Activated T-cell treated with anti-CD3 and anti-CD28 coated beads for 1 hour (primary cell): ENCODE measurements around the gene PTPRC.

Experiments
- DNase-seq: peaks from one replicate; pipeline ENCODE4 v3.0.0-alpha.2; 2020; ENCODE audit warnings: low read depth

Gene PTPRC

DNA sequence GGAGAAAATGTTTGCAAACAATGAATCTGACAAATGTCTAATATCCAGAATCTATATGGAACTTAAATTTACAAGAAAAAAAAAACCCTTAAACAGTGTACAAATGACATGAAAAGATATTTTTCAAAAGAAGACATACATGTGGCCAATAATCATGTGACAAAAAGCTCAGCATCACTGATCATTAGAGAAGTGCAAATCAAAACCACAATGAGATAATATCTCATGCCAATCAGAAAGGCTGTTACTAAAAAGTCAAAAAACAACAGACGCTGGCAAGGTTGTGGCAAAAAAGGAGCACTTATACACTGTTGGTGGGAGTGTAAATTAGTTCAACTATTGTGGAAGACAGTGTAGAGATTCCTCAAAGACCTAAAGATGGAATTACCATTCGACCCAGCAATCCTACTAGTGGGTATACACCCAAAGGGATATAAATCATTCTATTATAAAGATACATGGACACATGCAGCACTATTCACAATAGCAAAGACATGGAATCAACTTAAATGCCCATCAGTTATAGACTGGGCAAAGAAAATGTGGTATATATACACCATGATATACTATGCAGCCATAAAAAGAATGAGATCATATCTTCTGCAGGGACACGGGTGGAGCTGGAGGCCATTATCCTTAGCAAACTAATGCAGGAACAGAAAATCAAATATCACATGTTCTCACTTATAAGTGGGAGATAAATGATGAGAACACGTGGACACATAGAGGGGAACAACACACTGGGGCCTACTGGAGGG lies 123.2 kb downstream of the PTPRC start:
- no peak for DNase-seq

DNA sequence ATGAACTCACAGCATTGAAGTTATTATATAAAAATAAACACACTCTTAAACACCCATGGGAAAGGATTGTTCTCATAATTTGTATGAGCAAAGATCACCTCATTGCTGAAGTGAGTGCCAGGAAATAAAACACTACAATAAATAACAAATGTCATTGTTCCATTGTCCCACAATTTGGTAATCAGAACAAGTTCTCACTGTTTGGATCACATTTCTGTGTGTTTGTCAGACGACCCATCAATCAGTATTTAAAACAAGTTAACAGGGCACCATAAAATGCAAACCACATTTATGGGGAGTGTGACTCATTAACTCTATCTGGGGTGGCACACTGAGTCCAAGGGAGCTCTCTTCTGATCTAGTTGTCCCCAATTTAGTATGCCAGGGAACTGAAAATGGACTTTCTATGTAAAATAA lies 124.5 kb downstream of the PTPRC start:
- DNase-seq: no peak

DNA sequence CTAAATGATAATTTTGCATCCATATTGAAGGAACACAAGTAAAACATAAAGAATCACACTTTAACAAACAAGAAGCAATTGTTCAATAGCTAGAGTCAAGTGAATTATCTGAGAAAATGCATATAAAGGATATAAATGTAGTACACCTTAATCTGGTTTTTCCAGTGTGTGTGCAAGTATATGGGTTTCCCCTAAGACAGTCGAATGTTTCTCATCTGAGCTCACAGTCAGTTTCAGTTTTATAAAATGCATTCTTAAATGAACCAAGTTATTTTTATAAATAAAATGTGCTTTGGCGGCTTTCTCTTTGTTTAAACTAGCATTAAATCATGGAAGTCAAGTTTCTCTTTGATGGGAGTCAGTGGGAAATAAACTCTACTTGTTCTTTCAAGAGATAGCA lies 125.9 kb downstream of the PTPRC start:
- no peak for DNase-seq

DNA sequence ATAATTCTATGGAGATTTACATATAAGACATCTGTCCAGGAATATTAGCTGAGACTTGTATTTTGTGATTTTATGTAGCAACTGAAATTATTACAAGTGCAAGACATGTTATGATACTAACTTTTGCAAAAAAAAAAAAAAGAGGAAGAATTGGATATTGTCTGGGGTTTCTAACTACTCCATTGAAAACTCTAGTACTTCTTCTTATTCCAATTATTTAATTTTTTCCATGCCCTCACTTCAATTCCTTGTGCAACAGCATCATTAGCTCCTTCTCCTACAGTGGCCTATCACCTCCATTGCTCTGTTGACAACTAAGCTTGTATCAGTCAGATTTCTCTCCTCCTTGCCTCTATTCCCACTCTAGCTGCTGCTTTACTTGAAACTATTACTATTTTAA lies 126.6 kb downstream of the PTPRC start:
- DNase-seq: no peak

DNA sequence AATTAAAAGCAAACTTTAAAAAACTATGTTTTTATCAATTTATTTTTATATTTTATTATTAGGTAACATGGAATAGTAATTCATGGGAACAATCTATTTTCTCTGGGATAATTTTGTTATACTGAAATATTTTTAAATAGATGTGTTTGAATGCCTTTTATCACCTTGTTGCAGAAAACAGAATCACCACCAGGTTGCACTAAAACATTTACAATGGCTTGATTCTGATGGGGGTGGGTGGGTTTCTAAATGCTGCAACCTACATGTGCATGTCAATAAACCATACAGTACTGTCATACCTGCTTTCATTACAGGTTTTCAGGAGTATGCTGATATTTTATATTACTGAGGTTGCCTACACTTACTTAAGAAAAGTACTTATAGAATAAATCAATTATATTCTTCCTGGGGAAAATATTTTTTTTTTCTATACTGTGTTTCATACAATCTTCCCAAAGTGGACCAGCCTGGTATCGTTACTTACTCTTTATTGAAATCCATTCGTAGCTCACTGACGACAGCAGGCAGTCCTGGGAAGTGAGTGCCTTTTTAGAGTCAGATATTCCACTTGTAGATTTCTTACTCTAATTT lies 132.8 kb downstream of the PTPRC start:
- DNase-seq: no peak

DNA sequence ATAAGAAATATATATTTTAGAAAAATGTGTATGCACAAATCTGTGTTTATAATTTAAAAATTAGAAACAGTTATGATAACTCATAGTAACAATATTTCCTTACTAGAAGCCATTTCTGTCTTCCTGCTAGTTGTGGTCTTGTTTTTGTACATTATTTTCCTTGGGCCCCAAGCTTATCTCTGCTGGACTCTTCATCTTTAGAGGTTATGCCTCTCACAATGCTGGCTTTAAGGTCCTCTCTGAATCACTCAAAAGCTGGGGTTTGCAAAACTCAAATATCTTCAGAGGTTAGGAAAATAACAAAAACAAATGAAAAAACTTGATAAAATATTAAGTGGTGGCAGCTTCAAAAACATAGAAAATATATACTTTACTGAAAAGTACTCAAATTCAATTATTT lies 133.8 kb downstream of the PTPRC start:
- DNase-seq: no peak

DNA sequence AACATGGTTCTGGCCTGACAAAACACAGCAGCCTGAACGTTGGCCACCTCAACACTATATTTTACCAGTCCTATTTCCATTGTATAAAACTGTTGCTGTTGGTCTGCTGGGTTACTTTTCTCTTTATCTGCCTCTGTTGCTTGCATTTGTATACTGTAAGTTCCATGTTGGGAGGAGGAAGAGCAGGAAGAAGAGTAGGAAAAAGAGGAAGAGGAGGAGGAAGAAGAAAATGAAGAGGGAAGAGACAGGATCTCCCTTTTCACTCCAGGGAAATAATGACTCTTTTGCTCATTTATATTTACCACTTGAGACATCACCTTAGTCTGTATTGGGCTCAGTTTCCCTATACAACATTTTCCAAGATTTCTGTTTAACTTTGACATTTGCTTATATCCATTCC lies 134.2 kb downstream of the PTPRC start:
- DNase-seq: no peak

DNA sequence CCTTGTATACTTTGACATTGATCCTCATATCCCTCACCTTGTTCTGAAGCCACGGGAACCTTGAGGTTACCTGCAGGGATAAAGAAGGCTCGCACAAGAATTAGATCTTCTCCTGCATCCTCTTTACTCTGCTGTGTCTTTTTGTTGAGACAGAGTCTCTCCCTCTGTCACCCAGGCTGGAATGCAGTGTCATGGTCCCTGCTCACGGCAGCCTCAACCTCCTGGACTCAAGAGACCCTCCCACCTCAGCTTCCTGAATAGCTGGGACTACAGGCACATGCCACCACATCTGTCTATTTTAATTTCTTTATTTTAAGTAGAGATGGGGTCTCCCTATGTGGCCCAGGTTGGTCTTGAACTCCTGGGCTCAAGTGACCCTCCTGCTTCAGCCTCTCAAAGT lies 134.7 kb downstream of the PTPRC start:
- DNase-seq: no peak

DNA sequence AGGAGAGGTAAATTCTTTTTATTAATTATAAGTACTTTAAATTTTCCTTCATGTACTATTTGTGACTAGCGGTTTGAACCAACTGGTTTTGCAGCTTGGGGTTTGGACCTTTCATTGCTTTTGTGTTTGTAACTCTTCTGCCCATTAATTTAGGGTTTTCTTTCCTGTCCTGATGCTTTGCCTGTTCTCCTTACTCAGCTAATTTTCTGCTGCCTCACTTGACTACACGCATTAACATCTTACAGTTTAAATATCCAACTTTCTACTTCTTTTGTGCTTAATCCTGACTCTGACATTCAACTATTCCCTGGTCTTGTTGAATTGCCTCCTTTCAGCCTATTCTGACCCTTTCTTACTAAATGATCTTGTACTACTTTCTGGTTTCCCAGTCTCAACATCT lies 135.6 kb downstream of the PTPRC start:
- DNase-seq: no peak

DNA sequence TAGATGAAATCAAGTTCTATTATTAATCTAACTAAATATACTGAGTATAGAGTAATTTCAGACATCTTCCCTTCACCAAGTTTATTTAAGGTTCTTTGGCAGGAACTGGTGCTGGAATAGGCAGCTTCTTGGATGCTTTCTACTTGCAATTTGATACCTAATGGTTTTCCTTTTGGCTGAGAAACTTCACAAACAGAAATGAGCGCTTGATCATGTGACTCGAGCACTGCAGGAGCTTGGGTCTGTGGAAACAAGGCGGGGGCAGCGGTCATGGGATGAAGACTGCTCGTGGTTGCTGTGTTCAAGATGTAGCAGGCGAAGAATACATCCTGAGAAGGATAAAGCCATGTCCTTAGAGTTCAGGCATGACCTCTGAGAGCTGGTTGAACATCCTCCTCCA lies 136.8 kb downstream of the PTPRC start:
- no peak for DNase-seq

DNA sequence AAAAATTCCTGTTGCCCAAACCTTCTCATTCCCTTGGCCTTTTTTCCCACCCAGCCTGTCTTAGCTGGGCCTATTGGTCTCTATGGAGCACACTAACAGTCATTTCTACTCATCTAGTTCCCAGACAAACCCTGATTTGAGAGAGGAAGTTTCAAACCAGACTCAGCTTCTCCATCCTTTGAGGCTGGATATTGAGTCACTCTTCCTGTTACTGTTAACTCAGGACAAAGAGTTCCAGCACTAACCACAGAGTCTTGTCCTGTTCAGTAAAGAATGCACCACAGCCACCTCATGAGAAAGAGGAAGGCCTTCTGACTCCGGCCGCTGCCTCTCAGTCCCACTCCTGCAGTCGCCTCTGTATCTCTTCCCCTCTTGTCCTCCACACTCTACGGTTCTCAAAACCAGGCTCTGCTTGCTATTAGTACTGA lies 137.8 kb downstream of the PTPRC start:
- no peak for DNase-seq

DNA sequence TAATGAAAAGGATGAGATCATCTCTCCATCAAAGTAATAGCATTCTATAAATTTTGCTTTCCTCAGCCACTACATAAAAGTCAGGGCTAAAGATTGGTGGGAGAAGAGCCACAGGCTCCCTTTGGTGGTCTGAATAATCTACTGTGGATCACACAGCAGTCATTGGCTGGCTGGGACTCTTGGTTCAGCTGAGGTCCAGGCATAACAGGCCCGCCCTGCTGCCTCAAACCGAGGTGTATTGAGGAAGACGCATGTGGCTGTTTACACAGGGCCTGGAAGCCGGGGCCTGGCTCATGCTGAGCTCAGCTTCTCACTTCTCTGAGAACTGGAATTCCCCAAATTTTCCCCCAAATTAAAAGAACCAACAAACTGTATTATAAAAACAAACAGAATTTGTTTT lies 139.2 kb downstream of the PTPRC start:
- DNase-seq: no peak

DNA sequence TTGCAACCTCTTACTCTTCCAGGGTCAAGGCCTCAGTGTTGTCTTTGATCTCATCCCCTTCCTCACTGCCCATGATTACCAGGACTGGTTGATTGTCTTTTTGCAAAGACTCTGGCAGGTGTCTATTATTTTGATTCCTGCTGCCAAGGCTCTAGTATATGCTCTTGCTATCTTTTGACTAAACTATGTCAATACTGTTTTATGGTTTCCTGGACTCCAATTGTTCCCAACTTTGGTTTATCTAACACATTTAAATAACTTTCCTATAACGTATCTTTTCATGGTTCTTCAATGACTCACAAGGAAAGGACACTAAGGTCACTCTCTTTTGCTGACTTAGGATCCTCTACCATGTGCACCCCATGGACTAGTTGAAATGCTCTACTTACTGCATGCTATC lies 141.5 kb downstream of the PTPRC start:
- no peak for DNase-seq

DNA sequence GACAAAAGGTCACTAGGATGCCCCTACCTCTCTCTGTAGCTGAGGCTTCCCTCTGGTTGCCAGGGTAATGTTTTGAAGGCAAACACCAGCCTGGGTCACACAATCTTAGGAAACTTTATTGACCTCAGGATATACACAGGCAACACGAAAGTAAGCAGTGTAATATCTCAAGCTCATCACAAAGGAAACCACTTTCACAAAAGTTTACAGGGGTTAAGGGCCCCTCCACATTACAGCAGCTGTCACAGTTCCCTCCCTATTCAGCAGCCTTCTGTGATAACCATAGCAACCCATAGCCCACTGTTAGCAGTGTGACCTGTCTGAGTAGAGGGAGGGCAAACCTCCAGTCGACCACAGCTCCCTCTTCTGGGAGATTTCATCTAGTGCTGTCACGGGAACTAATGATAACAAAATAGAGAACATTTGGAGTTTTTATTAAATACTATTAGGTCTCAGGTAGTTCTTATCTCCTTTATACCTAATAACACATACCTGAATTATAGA lies 149.8 kb downstream of the PTPRC start:
- no peak for DNase-seq

DNA sequence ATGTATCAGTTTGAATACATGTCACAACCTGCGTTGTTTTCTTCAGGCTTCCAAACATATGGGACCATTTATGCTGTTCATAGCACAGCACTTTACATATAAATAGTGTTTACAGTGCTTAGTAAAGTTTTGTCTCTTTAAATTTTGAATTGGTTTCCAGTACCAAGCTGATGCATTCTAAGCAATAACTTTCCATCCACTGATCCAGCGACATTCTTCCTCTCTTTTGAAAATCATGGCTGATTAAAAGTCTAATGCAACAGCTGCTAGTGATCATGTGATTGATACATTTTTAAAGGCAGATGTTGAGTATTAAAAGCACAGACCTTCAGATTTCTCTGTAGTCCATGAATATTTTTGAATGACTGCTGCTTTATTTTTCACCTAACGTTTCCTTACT lies 154.9 kb downstream of the PTPRC start:
- DNase-seq: no peak

DNA sequence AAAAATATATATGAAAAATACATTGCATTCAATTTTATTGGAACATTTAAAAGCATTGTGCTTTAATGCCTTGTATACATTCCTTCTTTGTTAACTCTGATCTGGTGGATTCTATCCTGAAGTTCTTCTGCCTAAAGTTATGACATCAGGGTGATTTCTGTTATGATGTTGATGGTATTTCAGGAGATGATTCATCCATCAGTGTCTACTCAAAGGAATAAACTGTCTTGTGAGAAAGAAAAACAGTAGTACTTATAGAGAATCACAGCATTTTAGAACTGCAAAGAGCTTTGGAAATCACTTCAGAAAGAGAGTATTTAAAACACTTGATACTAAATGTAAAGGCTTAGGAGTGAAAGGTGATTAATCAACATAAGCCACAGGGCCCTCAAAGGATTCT lies 155.7 kb downstream of the PTPRC start:
- no peak for DNase-seq

DNA sequence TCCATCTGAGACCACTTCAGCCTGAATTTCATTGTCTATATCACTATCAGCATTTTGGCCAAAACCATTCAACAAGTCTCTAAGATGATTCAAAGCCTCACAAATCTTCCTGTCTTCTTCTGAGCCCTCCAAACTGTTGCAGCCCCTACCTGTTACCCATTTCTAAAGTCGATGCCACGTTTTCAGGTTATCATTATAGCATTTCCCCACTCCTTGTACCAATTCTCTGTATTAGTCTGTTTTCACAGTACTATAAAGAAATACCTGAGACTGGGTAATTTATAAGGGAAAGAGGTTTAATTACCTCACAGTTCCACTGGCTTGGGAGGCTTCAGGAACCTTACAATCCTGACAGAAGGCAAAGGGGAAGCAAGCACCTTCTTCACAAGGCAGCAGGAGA lies 158.8 kb downstream of the PTPRC start:
- DNase-seq: no peak

DNA sequence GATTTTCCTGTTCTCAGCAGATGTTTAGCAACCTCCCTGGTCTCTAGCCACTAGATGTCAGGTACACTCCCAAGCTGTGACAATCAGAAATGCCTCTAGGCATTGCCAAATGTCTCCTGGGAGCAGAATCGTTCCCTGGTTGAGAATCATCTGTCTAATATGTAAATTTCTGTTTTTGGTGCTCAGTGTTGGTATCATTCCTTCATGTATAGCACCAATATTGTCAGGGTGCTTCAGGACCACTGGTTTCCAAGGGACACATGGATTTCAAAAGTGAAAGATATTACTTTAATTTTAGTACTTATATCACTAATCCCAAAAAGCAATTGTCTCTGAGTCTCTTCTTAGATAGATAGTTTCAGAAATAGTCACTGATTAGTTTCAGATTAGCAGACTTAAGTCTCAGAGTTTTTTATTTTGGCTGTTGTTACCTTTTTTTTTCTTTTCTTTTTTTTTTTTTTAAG lies 160.1 kb downstream of the PTPRC start:
- DNase-seq: no peak

DNA sequence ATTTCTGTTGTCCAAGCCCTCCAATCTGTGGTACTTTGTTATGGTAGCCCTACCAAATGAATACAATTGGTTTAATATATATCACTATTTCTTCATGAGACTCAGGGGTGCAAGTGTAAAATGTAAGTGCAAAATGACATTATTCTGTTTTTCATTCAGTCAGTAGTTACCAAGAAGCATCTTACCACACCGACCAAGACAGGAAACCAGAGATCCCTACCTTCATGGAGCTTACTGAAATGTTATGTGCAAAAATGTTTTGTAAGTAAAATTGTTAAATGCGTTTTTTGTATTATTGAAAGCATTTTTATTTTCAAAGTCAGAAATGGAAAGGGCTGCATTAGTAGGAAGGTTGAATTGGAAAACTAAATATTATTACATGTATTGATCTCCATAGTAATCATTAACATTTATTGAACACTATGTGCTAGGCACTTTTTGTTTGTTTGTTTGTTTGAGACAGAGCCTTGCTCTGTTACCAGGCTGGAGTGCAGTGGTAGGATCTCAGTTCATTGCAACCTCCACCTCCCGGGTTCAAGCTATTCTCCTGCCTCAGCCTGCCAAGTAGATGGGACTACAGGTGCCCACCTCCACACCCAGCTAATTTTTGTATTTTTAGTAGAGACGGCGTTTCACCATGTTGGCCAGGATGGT lies 166.8 kb downstream of the PTPRC start:
- no peak for DNase-seq

DNA sequence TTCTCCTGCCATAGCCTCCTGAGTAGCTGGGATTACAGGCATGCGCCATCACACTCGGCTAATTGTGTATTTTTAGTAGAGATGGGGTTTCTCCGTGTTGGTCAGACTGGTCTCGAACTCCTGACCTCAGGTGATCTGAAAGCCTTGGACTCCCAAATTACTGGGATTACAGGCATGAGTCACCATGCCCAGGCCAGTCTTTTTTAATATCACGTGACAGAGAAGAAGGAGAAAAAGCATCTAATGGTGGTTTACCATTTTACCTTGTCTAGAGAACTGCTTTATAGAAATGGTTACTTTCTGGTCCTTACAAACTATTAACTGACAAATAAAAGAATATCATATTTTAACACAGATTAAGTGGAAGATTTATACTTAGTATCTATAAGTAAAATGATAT lies 168.0 kb downstream of the PTPRC start:
- no peak for DNase-seq
